NCI-H1436 treated with DMSO at 0.1 percent for 48 hours (cell line): Measurements from ENCODE around the gene POC5.
"Not testable (repeated sequence)": the region's sequence is repeated elsewhere in the genome, so short reads cannot be mapped to it uniquely, and the experiment has no call there.

Source experiments
- DNase-seq: peaks from one replicate; lab custom pipeline; 2025; lab: John Stamatoyannopoulos, UW

The POC5 gene

GRCh38 chr5:75717082-75717922, at the start of gene POC5:
TSS of gene POC5 (minus strand) at chr5:75717437. CDS start at chr5:75712937, 4,500 bp downstream.
- DNase-seq, result peak; percentile 87

GRCh38 chr5:75758116-75758515, 40.9 kb upstream of the POC5 start:
- no peak for DNase-seq

GRCh38 chr5:75756981-75757380, 39.7 kb upstream of the POC5 start:
- DNase-seq, result no peak

GRCh38 chr5:75756211-75756610, 39.0 kb upstream of the POC5 start:
- DNase-seq, result no peak

- DNase-seq, result no peak
These were observed 35.9 kb upstream of the POC5 start for GRCh38 chr5:75753182-75753581.

GRCh38 chr5:75744355-75744754, 27.1 kb upstream of the POC5 start:
- no peak for DNase-seq

GRCh38 chr5:75736273-75736672, 19.0 kb upstream of the POC5 start:
- no peak for DNase-seq

GRCh38 chr5:75734913-75735789, 17.9 kb upstream of the POC5 start:
- no peak for DNase-seq

GRCh38 chr5:75733767-75734166, 16.5 kb upstream of the POC5 start:
- no peak for DNase-seq

GRCh38 chr5:75731515-75731914, 14.3 kb upstream of the POC5 start:
- not testable (repeated sequence) for DNase-seq

- no peak for DNase-seq
These were observed 12.1 kb upstream of the POC5 start for GRCh38 chr5:75729321-75729720.

- no peak for DNase-seq
These were observed 10.7 kb upstream of the POC5 start for GRCh38 chr5:75727931-75728330.

GRCh38 chr5:75726224-75726623, 9.0 kb upstream of the POC5 start:
- not testable (repeated sequence) for DNase-seq

GRCh38 chr5:75723378-75723777, 6.1 kb upstream of the POC5 start:
- DNase-seq, result no peak

- no peak for DNase-seq
These were observed 4.3 kb upstream of the POC5 start for GRCh38 chr5:75721573-75721972.

- no peak for DNase-seq
These were observed 3.6 kb upstream of the POC5 start for GRCh38 chr5:75720882-75721281.

GRCh38 chr5:75716715-75717081, 539 bp downstream of the POC5 start:
- DNase-seq, result no peak

GRCh38 chr5:75712091-75712490, 5.1 kb downstream of the POC5 start:
- no peak for DNase-seq

GRCh38 chr5:75711151-75711550, 6.1 kb downstream of the POC5 start:
- no peak for DNase-seq

- no peak for DNase-seq
These were observed 6.6 kb downstream of the POC5 start for GRCh38 chr5:75710637-75711036.

GRCh38 chr5:75707911-75708509, 9.2 kb downstream of the POC5 start:
- DNase-seq, result no peak

GRCh38 chr5:75706775-75707174, 10.5 kb downstream of the POC5 start:
- DNase-seq, result no peak

- DNase-seq, result no peak
These were observed 11.2 kb downstream of the POC5 start for GRCh38 chr5:75706016-75706415.
